Left colon (tissue), 2 donors: ENCODE results near the gene TWIST1. TPM values are rescaled to one million over a fixed set of nuclear protein-coding genes. Genes with fewer than 3 reads are reported as not detected.

ENCODE experiments used
- ATAC-seq: fragments of 200-7000 bp; cut with Tn5 transposase; one replicate; pipeline ENCODE4 v1.9.1; 2020; ENCODE audit warnings: mild to moderate bottlenecking, moderate library complexity
- DNase-seq, 2 donors: peaks; one replicate each; pipeline ENCODE4 v3.0.0-alpha.2; 2020
- intact Hi-C, 2 donors: fragments of 100-400 bp; cut with DNase I in 1 of 2; cut with micrococcal nuclease in 1 of 2; formaldehyde crosslinking; loops; one replicate each; pipeline versions ENCODE4 v1.11.2 to v1.14.0; 2022; cut with DNase I, micrococcal nuclease
- long read RNA-seq: library from polyadenylated mRNA; unstranded; transcript quantifications from one replicate; pipeline ENCODE4 v2.0.0, GENCODE V29; 2021
- total RNA-seq, 2 donors: library from RNA; stranded (reverse); fragmentation: NEBNext Ultra II Directional; extraction: Animal tissue kit (Norgen Biotek cat#: 25700); gene quantifications; one replicate each; pipeline ENCODE4 v1.2.1, GENCODE V29; 2021
- donor health status: DM: no; HTN: no; CAD: no.
- donor health status: DM: yes; HTN: yes; CAD: no.

TWIST1 gene
- total RNA-seq, result under 1 TPM; 0.27 to 0.81 TPM
- long read RNA-seq, result 0 reads

- ATAC-seq, result no peak
- intact Hi-C loops, result no loop called here
- DNase-seq, result no peak
Measured at GRCh38 chr7:19117091-19117869, at the start of gene TWIST1. Gene TWIST1, minus strand, starts transcription at chr7:19117636. Its CDS starts 315 bp downstream, at chr7:19117321.

GRCh38 chr7:19161671-19162070, 44.2 kb upstream of the TWIST1 start:
- intact Hi-C loops, result no loop called here
- DNase-seq, result no peak
- ATAC-seq, result no peak

- intact Hi-C loops, result no loop called here
- ATAC-seq (no peak), DNase-seq (no peak)
Measured at GRCh38 chr7:19146699-19147098, 29.3 kb upstream of the TWIST1 start.

- intact Hi-C loops, result no loop called here
- ATAC-seq, result no peak
- no peak for DNase-seq
Measured at GRCh38 chr7:19145434-19146115, 28.1 kb upstream of the TWIST1 start.

- DNase-seq (no peak), ATAC-seq (no peak)
- intact Hi-C loops, result no loop called here
Measured at GRCh38 chr7:19144661-19145433, 27.4 kb upstream of the TWIST1 start, which contains the start of gene FERD3L. Gene FERD3L, minus strand, starts transcription at chr7:19145421. Its CDS starts 59 bp downstream, at chr7:19145362.

DNA sequence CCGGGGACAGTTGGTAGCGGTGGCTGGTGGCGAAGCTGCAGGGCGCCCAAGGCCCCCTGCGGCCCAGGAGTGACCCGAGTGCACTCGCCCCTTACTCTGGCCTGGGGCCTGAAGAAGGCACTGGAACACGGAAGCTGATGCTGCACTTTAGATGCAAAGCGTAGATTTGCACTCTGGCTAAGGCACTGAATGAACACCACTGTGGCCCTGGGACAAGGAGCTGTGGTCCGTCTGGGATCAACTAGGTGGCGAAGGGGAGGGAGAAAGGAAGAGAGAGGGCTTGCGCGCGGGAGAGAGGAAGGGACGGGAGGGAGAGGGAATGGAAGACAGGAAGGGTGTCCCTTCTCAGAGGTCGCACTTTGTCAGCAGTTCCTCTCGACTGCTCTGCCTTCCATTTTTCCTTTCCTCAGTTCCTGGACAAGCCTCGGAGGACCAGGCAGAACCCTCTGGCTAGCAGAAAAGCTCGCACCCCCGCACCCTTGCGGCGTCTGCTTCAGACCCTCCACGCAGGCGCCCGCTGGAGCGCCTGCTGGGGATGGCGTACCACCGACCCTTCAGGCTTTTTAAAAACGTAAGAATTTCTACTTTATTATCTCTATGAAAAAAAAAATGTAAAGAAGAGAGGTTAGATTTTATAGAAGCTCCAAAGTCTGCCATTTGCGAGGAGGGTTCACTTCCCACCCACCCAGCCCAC, 26.6 kb upstream of the TWIST1 start:
- DNase-seq (no peak), ATAC-seq (no peak)
- intact Hi-C loops, result no loop called here

- no peak for ATAC-seq
- intact Hi-C loops, result no loop called here
- DNase-seq, result no peak
Measured at GRCh38 chr7:19139706-19140327, 22.4 kb upstream of the TWIST1 start.

DNA sequence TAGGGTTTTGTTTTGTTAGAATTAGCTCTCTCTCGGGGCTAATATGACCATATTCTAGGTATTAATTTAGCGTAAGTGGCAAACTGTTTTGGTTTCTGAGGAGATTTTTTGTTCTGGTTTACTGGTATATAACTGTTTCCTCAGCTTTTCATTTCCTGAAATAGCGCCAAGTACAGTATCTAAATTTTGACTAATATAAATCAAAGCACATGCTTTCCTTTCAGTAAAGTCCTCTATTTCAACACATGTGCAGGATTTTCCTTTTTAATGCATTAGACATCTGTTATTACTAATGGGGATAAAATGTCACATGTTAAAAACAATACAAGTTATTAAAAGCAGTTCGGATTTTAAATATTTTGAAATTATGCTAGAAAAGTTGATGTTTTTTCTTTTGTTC, 16.4 kb upstream of the TWIST1 start:
- intact Hi-C loops, result no loop called here
- ATAC-seq, result no peak
- no peak for DNase-seq

GRCh38 chr7:19133390-19133789, 16.0 kb upstream of the TWIST1 start:
- ATAC-seq, result no peak
- intact Hi-C loops, result no loop called here

DNA sequence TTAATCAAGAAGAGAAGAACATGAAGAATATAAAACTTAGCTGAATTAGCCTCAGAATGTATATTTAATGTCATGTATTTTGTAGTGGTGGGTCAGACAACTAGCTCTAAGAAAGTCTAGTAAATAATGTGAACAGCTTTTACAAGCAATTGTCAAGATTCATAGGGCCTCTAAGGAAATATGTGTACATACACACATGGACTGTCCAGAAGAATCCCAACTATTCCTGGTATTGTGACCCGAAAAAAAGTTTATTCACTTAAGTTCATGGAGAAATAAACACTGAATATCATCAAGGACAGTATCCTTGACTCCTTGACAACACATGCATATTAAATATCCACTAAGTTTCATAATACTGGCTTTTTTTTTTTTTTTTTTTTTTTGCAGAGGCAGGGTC, 11.4 kb upstream of the TWIST1 start:
- DNase-seq (no peak), ATAC-seq (no peak)
- intact Hi-C loops, result no loop called here

More at GRCh38 chr7:19133390-19133789, 16.0 kb upstream of the TWIST1 start:
- DNase-seq, result no peak

GRCh38 chr7:19121977-19122588, 4.6 kb upstream of the TWIST1 start:
- no peak for DNase-seq
- intact Hi-C loops, result no loop called here
- no peak for ATAC-seq

DNA sequence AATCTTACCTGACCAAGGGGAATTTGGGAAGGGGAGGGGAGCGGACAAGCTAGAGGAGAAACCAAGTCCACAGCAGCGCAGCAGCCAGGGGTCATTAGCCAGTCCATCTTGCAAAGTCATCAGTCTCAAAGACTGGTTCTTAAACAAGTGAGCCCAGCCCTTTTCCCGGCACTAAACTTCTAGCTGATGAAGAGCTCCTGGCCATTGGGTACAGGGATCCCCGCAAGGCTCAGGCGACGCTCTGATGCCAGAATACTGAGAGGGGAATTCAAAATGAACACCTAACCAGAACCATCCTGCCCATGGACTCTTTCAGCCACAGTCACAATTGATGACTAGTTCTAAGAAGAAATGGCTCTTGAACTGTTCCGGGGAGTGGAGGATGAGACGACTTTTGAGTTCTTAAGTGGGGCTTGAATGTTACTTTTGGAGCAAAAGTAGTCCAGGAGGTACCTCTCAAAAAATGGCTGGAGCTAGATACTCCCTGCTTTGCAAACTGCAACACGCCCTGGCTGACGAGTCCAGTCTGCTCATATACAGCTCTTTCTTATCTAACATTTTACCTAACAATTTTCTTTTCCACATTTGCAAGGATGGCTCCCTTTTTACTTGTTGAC, 2.5 kb upstream of the TWIST1 start:
- ATAC-seq (no peak), DNase-seq (no peak)
- intact Hi-C loops, result no loop called here

- ATAC-seq (no peak), DNase-seq (no peak)
Measured at GRCh38 chr7:19119372-19119771, 1.9 kb upstream of the TWIST1 start.

DNA sequence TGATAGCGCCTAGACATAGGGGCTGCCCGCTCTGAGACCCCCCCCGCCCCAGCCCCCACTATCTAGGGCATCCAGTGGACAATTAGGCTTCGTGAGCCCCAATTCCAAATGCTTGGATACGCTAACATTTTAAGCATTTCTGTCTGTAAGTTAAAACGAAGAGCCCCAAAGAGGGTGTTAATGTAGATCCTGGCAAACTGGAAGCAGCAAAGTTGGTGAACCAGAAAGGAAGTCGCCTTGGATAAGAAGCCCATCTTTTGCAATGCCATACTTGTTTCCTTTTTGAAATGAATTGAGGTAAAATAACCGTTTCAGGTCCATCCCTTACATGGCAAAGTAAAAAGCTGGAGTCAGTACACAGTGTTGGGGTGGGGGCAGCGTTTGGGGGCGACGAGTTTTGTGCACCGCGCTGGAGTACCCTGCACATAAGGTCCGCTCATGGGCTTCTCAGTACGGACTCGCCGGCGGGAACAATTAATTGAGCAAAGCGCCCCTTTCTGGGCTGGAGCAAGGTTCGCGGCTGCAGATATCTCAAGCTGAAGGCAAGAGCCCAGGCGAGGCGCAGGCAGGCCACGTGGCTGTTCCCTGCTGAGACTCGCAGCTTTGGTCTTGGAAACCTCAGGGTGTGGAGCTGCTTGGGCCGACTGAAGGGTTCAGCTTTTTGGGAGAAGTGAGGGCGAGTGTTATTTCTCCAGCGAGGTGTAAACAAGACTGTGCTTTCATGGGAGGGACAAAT, 1.4 kb upstream of the TWIST1 start:
- DNase-seq, result no peak
- no peak for ATAC-seq
- intact Hi-C loops, result no loop called here

More at GRCh38 chr7:19119372-19119771, 1.9 kb upstream of the TWIST1 start:
- intact Hi-C loops, result no loop called here

- no peak for DNase-seq
- no peak for ATAC-seq
Measured at GRCh38 chr7:19117870-19118608, 603 bp upstream of the TWIST1 start.

More at GRCh38 chr7:19117870-19118608, 603 bp upstream of the TWIST1 start:
- intact Hi-C loops, result no loop called here
